Heart right ventricle (tissue), 16 donors: ENCODE data around the gene SPAG4. TPM values are rescaled to one million over a fixed set of nuclear protein-coding genes. Genes with fewer than 3 reads are reported as not detected.

ENCODE experiments used
- ATAC-seq, 8 donors: fragments of 200-7000 bp; cut with Tn5 transposase; one replicate each; pipeline ENCODE4 v1.9.1; 2020; ENCODE audit warnings: mild to moderate bottlenecking in 8 of 8, moderate library complexity in 8 of 8, moderate number of reproducible peaks in 1 of 8
- DNase-seq, 2 donors: peaks; one replicate each; pipeline ENCODE4 v3.0.0-alpha.2; 2020
- H3K27ac ChIP-seq, 10 donors: fragments of 200-600 bp; sonication (generic) in 2 of 10; one replicate each; pipeline versions ENCODE4 v1.5.0 to v1.8.0; 2020 to 2022; ENCODE audit warnings: mild to moderate bottlenecking in 3 of 10
- H3K27me3 ChIP-seq, 7 donors: fragments of 200-600 bp; one replicate each; pipeline ENCODE4 v1.8.0; 2021 to 2022; ENCODE audit warnings: mild to moderate bottlenecking in 2 of 7
- H3K36me3 ChIP-seq, 9 donors: fragments of 200-600 bp; sonication (generic) in 1 of 9; one replicate each; pipeline versions ENCODE4 v1.5.0 to v1.8.0; 2020 to 2022; ENCODE audit warnings: mild to moderate bottlenecking in 2 of 9
- H3K4me1 ChIP-seq, 9 donors: fragments of 200-600 bp; sonication (generic) in 1 of 9; one replicate each; pipeline versions ENCODE4 v1.5.0 to v1.8.0; 2020 to 2022; ENCODE audit warnings: mild to moderate bottlenecking in 4 of 9
- H3K4me3 ChIP-seq, 10 donors: fragments of 200-600 bp; sonication (generic) in 2 of 10; one replicate each; pipeline versions ENCODE4 v1.5.0 to v1.8.0; 2020 to 2022; ENCODE audit warnings: mild to moderate bottlenecking in 7 of 10, moderate library complexity in 2 of 10
- H3K9me3 ChIP-seq, 11 donors: fragments of 200-600 bp in 10 of 11; sonication (generic) in 2 of 11; one replicate each; pipeline versions ENCODE4 v1.5.0 to v1.8.0; 2013 to 2022; ENCODE audit warnings: mild to moderate bottlenecking in 2 of 11, control low read depth in 1 of 11, moderate library complexity in 1 of 11
- WGBS, 2 donors: extraction: QIAGEN DNeasy Blood & Tissue Kit; methylation state at CpG; one replicate each; pipeline ENCODE4 v1.1.7; 2013; ENCODE audit warnings: inconsistent platforms in 1 of 2; 5-methylcytosine and 5-hydroxymethylcytosine counted together
- intact Hi-C, 10 donors: fragments of 100-400 bp; cut with DNase I; formaldehyde crosslinking; loops; one replicate each; pipeline versions ENCODE4 v1.11.1 to v1.14.2; 2022
- polyA plus RNA-seq, 2 donors: library from polyadenylated mRNA; stranded (reverse); fragments of 200-250 nt; gene quantifications; one replicate each; pipeline ENCODE4 v1.2.3, GENCODE V29; 2013
- total RNA-seq, 10 donors: library from RNA; stranded (reverse); fragmentation: NEBNext Ultra II Directional in 3 of 10; extraction: Animal tissue kit (Norgen Biotek cat#: 25700) in 3 of 10; gene quantifications; one replicate each; pipeline versions ENCODE4 v1.2.1 to v1.2.4, GENCODE V29; 2021 to 2023
- TF ChIP-seq, protein P1 (sequence below), 9 donors: fragments of 200-600 bp; sonication (generic) in 2 of 9; IDR thresholded peaks; one replicate each; pipeline versions ENCODE4 v1.5.0 to v1.8.0; 2021 to 2022; ENCODE audit warnings: antibody characterized with exemption in 9 of 9, mild to moderate bottlenecking in 5 of 9, moderate library complexity in 1 of 9
- donor health status: Arrhythmogenic right ventricular cardiomyopathy.
- donor health status: ischemic (EF 13 %, LVEDD 7.1; RV severe dilation, severe dysfunction).
- donor health status: healthy with polysubstance abuse.
- donor health status: DM: no; HTN: yes; CAD: no.
- donor health status: DM: no; HTN: no; CAD: no.
- donor health status: ischemic (EF 25% LVEDD 6.9; RV normal size, moderate dysfunction).
- donor health status: ischemic (EF 25% LVEDD 5.7; RV mildly dilated, moderate dysfunction).
- donor health status: healthy.
- donor health status: DM: yes; HTN: yes; CAD: no.
- donor health status: Ischemic cardiomyopathy.
- donor health status: ischemic (EF 35%, LVEDD 5.7; RV mildly dilated, moderate dysfunction).
- donor health status: nonischemic (EF 11% LVEDD 7.7; RV severe dilation, severe dysfunction).
- donor health status: DM: yes; HTN: yes; CAD: no.
- donor health status: PGD.
- donor health status: ischemic (EF 29% LVEDD 5.4; RV normal size, mild dysfunction).
- donor health status: nonischemic (EF 23%, LVEDD 6.1; RV moderate dilation, normal function).

The SPAG4 gene
- total and polyA plus RNA-seq, 12 donors, result 2.7 to 11.7 (median 4.3) TPM

GRCh38 chr20:35643045-35643444, 27.4 kb downstream of the SPAG4 start:
- Histone ChIP-seq H3K27ac (no peak overlapping the region), H3K9me3 (no peaks in the 10 kb centered on the region), H3K4me3 (no peak overlapping the region), H3K27me3 (no peaks in the 10 kb centered on the region), H3K36me3 (no peaks in the 10 kb centered on the region), H3K4me1 (peaks cover 0 to 21% (median 0%) of the 10 kb centered on the region in 9 donors)
- DNase-seq (no peak), ATAC-seq (no peak)
- WGBS, 2 donors, result 94% methylated on average over 7 of the region's 7 CpGs
- TF ChIP-seq, protein P1, sequence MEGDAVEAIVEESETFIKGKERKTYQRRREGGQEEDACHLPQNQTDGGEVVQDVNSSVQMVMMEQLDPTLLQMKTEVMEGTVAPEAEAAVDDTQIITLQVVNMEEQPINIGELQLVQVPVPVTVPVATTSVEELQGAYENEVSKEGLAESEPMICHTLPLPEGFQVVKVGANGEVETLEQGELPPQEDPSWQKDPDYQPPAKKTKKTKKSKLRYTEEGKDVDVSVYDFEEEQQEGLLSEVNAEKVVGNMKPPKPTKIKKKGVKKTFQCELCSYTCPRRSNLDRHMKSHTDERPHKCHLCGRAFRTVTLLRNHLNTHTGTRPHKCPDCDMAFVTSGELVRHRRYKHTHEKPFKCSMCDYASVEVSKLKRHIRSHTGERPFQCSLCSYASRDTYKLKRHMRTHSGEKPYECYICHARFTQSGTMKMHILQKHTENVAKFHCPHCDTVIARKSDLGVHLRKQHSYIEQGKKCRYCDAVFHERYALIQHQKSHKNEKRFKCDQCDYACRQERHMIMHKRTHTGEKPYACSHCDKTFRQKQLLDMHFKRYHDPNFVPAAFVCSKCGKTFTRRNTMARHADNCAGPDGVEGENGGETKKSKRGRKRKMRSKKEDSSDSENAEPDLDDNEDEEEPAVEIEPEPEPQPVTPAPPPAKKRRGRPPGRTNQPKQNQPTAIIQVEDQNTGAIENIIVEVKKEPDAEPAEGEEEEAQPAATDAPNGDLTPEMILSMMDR (IDR thresholded peaks at IDR 0.05), result no peak
- intact Hi-C loops, result no loop called here

DNA sequence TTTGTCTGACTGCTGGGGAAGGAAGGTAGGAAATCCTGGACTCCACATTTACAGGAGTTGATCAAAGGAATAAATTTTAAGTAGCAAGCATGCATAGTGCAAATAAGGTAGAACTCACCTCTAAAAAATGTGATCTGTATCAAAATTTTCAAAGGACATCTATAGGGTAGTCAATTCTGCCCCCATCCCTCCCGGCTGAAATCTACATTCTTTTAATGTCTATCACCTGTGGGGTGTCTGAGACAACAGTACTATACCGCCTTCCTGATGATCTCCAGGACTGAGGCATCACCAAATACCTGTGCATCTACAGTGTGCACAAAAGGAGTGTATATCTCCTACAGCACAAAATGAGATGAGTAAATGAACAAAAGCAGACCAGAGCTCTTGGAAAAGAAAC, 29.2 kb downstream of the SPAG4 start:
- intact Hi-C loops, result no loop called here

GRCh38 chr20:35648836-35649235, 33.2 kb downstream of the SPAG4 start:
- Histone ChIP-seq H3K36me3 (peaks cover 0 to 34% (median 10%) of the 10 kb centered on the region in 9 donors), H3K9me3 (no peaks in the 10 kb centered on the region), H3K4me1 (peaks cover 0 to 49% (median 34%) of the 10 kb centered on the region in 9 donors), H3K4me3 (no peak overlapping the region), H3K27ac (no peak overlapping the region), H3K27me3 (no peaks in the 10 kb centered on the region)
- ATAC-seq (no peak), DNase-seq (no peak)
- TF ChIP-seq, protein P1 (IDR thresholded peaks at IDR 0.05), result no peak
- intact Hi-C loops, result no loop called here

More for the DNA sequence above, 29.2 kb downstream of the SPAG4 start:
- Histone ChIP-seq H3K36me3 (no peaks in the 10 kb centered on the region), H3K27me3 (no peaks in the 10 kb centered on the region), H3K9me3 (no peaks in the 10 kb centered on the region), H3K4me3 (no peak overlapping the region), H3K27ac (no peak overlapping the region), H3K4me1 (peaks cover 0 to 33% (median 14%) of the 10 kb centered on the region in 9 donors)
- DNase-seq (no peak), ATAC-seq (no peak)
- TF ChIP-seq, protein P1 (IDR thresholded peaks at IDR 0.05), result no peak
- 87 to 88% methylated on average over 2 of the region's 2 CpGs for WGBS, 2 donors

DNA sequence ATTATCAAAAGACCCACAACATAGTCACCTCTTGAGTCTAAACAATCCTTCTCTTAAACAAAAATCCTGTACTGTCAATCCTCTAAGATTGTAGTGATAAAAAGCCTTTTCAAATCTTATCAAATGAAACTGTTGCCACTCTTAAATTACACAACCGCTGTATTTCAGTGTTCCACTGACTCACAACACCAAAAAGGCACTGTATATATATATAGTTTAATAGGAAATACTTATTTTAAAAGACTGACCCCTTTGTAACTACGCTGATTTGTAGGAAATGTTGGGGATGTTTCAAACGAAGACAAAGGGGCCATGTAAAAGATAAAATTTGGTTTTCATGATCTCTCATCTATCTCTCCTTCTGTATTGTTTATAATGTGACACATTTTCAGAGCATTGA, 35.0 kb downstream of the SPAG4 start:
- TF ChIP-seq, protein P1 (IDR thresholded peaks at IDR 0.05), result no peak
- Histone ChIP-seq H3K4me3 (no peak overlapping the region), H3K4me1 (peaks cover 0 to 49% (median 32%) of the 10 kb centered on the region in 9 donors), H3K9me3 (no peaks in the 10 kb centered on the region), H3K36me3 (peaks cover 0 to 52% (median 18%) of the 10 kb centered on the region in 9 donors), H3K27ac (no peak overlapping the region), H3K27me3 (no peaks in the 10 kb centered on the region)
- no peak for DNase-seq
- ATAC-seq, result no peak
- WGBS, 2 donors, result 78 to 81% methylated on average over 3 of the region's 3 CpGs
- intact Hi-C loops, result no loop called here
